CD4-positive, alpha-beta T cell treated with Interferon gamma for 1 hour (primary cell): Measurements from ENCODE around the gene KCNS3.

Source experiments
- DNase-seq: peaks from one replicate; pipeline ENCODE4 v3.0.0-alpha.2; 2020

The KCNS3 gene

GRCh38 chr2:17878281-17879136 is at the start of gene KCNS3:
Gene KCNS3, plus strand, starts transcription at chr2:17878667. Its CDS starts 52,342 bp downstream, at chr2:17931009.
- DNase-seq = no peak

- DNase-seq = peak; percentile 10
These were observed 48.1 kb upstream of the KCNS3 start for GRCh38 chr2:17830053-17831034.

- no peak for DNase-seq
These were observed 43.0 kb upstream of the KCNS3 start for GRCh38 chr2:17835516-17835915.

DNA sequence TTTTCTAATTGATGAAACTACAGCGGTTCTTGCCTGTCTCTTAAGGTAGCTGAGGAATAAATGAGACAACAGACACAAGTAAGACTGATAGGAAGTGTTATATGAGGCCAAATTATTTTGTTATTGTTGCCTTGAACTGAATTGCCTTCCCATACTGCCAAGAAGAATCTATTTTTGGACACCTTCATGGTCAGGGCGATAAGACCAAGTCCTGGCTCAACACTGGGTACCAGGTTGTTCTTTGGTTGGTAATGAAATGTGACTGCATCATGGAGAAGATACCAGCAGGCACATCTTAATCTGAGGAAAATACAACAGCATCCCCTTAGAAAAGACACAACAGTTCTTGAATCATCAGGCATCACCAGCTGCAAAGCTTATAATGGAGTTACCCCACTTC is 38.5 kb upstream of the KCNS3 start:
- no peak for DNase-seq

DNA sequence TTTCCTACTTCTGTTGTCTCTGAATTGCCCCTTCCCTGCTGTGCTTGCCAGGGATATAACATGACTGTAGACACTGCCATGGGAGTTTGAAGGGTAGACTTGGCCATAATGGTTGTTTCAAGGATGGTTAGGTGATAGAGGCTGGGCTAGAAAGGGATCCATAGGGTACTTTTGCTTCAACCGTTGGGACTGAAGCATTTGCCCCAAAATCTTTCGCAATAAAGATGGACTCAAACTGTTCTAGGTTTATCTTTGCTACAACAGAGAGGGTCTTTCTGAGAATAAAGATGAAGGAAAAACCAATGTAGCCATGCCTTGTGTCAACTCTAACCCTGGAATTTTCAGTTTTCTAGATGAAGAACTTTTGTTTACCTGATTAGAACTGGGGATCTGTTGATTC is 35.0 kb upstream of the KCNS3 start:
- DNase-seq = no peak

DNA sequence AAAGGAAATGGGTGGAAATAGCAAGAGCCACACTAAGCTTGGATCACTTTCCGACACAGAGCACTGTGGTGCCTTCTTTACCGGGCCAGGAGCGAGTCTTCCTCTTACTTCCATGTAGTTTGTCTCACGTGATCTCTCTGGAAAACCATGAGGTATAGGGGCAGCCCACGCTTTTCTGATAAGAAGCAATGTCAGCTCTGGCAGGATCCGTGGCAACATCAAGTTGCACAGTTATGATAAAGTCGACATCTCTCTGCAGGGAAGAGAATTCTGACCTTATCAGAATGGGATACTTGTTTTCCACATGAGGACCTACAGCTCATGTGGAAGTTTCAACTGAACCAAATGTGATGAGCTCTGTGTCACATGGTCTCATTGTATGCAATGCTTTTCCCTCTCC is 32.7 kb upstream of the KCNS3 start:
- DNase-seq = no peak

DNA sequence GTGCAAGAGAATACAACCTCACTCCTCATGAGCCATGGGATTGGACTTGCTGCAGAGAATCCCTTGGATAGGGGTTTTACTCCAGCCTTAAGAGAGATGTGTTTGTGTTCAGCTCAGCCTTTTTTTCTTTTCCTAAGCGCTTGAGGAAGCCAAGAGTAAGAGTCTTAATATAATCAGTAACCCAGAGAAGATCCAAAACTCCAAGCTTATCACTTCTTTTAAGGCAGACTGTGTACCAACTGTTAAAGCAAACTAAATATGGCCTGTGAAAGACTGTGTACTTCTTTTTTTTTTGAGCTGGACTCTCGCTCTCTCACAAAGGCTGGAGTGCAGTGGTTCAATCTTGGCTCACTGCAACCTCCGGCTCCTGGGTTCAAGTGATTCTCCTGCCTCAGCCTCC is 31.8 kb upstream of the KCNS3 start:
- DNase-seq = no peak

DNA sequence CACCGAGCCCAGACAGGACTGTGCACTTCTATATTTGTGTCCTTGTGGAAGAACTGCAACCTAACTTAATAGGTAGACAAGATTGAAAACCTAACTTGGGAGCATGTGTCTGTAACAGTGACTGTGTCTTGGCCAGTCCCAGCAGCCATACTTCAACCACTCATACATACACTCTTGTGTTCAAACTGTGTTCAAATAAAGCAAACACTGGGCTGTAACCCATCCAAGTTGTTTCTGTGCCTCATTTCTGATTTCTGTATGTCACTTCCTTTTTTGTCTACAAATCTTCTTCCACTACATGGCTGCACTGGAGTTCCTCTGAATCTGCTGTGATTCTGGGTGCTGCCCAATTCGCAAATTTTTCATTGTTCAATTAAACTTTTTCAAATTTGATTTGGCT is 31.2 kb upstream of the KCNS3 start:
- DNase-seq = no peak

DNA sequence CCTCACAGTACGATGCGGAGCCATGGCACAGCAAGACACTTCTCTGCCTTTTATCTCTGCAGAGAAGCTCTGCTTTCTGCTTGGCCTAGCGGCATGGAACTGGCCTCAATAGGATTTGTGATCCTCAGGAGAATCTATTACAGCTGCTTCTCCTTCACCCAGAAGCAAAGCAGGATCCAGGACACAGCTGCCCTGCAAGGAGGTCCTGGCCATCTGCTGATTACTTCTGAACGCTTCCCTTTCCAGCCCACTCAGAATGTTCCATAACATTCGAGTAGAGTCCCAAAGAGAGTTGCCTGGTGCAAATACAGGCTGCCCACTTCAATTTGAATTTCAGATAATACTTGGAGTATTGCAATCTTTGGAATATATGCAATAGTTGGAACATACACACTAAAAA is 29.2 kb upstream of the KCNS3 start:
- no peak for DNase-seq

GRCh38 chr2:17850151-17850550 is 28.3 kb upstream of the KCNS3 start:
- no peak for DNase-seq

DNA sequence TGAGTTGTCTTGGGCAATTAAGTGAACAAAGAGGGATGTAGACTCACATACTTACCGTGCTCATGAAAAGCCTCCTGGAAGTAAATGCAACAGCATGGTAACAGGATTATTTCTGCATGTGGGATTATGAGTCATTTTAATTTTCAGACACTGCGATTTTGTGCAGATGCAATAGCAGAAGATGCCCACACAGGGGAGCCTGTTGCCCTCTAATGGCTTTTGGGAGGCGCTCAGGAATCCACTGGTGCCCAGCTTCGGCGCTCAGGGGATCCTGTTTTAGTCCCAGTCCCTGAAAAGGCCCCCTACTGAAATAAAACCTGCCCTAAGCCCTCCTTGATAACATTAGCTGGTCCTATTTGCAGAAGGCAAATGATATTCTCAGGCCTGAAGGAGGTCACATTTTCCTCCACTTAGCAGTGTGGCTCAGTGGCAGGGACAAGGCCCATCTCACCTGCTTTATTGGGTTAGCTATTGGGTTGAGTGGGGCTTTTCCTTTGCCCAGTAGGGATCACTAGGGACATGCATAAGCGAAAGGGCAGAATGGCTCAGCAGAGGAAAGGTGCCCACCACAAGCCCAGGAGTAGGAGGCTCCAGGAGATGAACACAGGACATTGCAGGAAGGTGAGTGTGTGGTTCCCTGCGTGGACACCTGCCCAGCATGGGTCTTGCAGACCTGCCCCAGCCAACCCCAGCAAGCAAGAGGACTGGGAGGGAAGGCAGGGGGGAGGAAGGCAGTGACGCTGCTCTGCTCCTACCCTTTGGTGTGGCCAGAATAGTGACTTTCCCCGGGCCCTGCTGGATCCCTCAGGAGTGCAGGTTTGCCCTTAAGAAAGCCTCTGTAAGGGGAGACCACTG is 26.5 kb upstream of the KCNS3 start:
- DNase-seq = no peak

DNA sequence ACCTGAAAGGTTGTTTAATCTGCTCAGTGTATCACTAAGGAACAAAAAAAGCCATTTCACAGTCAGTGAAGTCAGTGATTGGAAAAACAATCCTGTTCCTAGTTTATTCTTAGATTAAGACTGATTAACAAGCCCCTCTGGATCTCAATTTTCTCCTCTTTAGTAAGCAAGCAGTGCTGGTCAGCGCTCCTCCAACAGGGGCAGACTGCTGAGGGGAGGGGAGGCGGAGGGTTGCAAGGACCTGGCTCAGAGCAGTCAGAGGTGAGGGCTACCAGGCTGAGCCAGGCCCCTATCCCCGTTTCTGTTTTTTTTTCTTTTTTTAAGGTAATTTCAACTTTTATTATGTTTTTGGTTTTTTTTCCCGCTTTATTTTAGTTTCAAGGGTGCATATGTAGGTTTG is 24.7 kb upstream of the KCNS3 start:
- no peak for DNase-seq

DNA sequence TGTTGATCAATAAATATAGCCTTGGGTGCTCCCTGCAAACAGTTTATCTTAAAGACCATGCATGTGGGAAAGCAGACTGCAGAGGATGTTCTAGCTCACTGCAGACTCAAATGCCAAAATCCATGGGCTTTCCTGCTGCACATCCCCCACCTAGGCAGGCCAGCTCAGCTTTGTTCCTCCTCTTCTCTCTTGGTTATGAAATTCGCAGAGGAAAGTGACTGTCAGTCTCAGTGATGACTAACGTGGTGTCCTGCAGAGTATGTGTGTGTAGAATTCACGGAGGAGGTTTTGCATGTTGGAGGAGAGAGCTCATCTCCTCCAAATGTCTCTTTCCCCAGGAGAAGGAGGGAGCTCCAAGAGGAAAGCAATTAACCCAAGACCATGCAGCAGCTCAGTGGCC is 21.4 kb upstream of the KCNS3 start:
- DNase-seq = no peak

- DNase-seq = no peak
These were observed 20.4 kb upstream of the KCNS3 start for GRCh38 chr2:17858064-17858463.

DNA sequence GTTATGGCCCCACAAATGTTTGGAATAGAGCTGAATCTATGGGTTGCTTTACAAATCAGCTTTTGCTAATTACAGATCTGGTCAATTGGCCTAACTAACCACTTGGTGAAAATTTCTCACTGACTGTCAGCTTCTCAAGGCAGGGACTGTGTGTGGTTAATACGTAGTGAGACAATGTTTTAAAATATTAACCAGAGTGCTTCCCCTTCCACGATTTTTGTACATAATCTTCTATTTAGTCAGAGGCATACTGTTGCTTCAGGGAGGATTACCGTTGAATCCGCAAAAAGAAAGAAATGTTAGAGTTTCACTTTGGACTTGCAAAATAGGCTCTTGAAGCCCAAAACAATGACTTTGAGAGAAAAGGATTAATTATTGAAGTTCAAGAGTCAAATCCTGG is 14.9 kb upstream of the KCNS3 start:
- no peak for DNase-seq

DNA sequence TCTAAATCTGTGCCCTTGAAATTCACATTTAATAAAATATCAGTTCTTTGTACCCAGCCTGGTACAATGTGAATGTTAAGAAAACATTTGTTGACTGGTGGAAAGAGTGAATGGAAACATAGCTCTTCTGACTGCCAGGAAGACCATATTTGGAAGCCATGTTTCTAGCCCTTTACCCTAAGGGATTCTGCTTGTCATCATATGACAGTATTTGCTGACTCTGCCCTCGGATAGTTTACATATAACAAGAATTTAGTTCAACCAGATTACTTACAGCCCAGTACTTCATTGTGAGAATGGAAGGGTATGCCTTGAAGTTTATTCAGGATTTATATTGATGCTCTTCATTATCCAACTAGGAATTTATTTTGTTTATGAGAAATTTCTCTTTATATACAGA is 13.8 kb upstream of the KCNS3 start:
- no peak for DNase-seq

DNA sequence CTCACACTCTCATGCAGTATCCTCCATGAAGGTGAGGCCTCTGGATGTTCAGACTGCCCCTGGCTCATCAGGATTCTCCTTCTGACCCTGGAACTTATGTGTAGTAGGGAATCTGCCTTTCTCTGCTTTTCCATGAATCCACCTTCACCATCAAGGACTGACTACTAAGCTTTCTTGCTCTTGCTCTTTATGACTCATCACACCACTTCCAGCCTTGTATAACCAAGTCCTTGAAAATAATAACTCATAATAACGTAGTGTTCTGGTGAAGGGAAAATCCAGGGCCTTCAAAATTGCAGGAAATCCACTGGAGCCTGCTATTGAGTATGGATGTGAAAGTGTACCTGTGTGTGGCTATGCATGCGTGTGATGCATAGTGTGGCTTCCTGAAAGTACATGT is 11.3 kb upstream of the KCNS3 start:
- no peak for DNase-seq

- DNase-seq = no peak
These were observed 9.3 kb upstream of the KCNS3 start for GRCh38 chr2:17869128-17869527.

DNA sequence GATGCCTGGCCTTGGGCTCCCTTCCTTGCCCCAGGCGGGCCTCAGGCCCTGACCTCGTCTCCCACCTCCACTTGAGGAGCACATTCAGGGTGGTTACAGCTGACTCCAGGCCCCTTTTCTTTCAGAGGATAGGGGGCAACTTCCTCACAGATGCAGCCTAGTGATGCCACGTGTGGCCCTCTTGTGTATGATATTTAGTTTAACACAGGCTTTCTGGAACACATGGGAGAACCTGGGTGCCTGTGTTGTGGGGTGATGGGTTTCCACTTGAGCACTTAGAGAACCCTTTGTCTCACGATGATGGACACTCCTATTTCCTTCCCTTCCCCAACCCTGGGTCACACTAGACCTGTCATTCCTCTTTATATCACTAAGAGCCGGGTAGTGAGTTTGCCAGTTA is 6.8 kb upstream of the KCNS3 start:
- DNase-seq = no peak

DNA sequence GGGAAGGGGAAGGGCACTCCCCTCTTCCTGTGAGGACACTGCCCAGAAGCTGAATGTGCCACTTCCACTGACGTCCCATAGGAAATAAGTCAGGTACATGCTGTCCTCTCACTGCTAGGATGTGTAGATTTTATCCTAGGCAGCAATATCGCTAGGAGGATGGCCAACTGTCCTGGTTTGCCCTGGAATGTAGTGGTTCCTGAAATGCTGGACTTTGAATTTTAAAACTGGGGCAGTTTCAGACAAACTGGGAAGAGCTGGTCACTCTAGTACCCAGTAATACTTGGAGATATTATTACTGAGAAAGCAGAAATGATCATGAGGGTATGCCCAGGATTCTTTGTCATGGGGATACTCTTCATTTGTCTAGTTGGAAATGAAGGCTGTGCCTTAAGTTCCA is 5.4 kb upstream of the KCNS3 start:
- no peak for DNase-seq

- DNase-seq = no peak
These were observed 1.9 kb upstream of the KCNS3 start for GRCh38 chr2:17876590-17876989.

GRCh38 chr2:17877811-17878280 is 621 bp upstream of the KCNS3 start:
- peak; percentile 8 for DNase-seq
